ENCODE data around the gene MUC5B.

The MUC5B gene

GRCh38 chr11:1280116-1281035 lies 57.5 kb downstream of the MUC5B start:
- no peaks in the 10 kb centered on the region for H3K9me3 ChIP-seq (replicated peaks; ENCODE audit: low read length)
- no peaks in the 10 kb centered on the region for H3K4me1 ChIP-seq (ENCODE audit: control insufficient read depth, insufficient read depth, low read length)
- H3K4me3 ChIP-seq (ENCODE audit: low read length), result no peak overlapping the region
- peaks cover 40% of the 10 kb centered on the region for H3K36me3 ChIP-seq (ENCODE audit: insufficient read depth, low read length)
- H3K27me3 ChIP-seq (ENCODE audit: control insufficient read depth, insufficient read depth, low read length), result no peaks in the 10 kb centered on the region
- H3K9ac ChIP-seq (ENCODE audit: low read depth, low read length), result no peak overlapping the region
- no peak overlapping the region for H3K4me2 ChIP-seq (ENCODE audit: low read length)

- Histone ChIP-seq H3K9ac (ENCODE audit: low read depth, low read length) (no peak overlapping the region), H3K36me3 (ENCODE audit: insufficient read depth, low read length) (peaks cover 40% of the 10 kb centered on the region)
Measured at GRCh38 chr11:1281326-1281973, 58.6 kb downstream of the MUC5B start.

GRCh38 chr11:1281974-1282365 lies 59.1 kb downstream of the MUC5B start:
- H3K9ac ChIP-seq (ENCODE audit: low read depth, low read length), result no peak overlapping the region
- H3K4me2 ChIP-seq (ENCODE audit: low read length), result no peak overlapping the region
- no peaks in the 10 kb centered on the region for H3K27me3 ChIP-seq (ENCODE audit: control insufficient read depth, insufficient read depth, low read length)
- H3K4me3 ChIP-seq (ENCODE audit: low read length), result no peak overlapping the region
- no peaks in the 10 kb centered on the region for H3K4me1 ChIP-seq (ENCODE audit: control insufficient read depth, insufficient read depth, low read length)
- H3K9me3 ChIP-seq (replicated peaks; ENCODE audit: low read length), result no peaks in the 10 kb centered on the region
- peaks cover 40% of the 10 kb centered on the region for H3K36me3 ChIP-seq (ENCODE audit: insufficient read depth, low read length)

More at GRCh38 chr11:1281326-1281973, 58.6 kb downstream of the MUC5B start:
- Histone ChIP-seq H3K9me3 (replicated peaks; ENCODE audit: low read length) (no peaks in the 10 kb centered on the region), H3K27me3 (ENCODE audit: control insufficient read depth, insufficient read depth, low read length) (no peaks in the 10 kb centered on the region), H3K4me3 (ENCODE audit: low read length) (no peak overlapping the region), H3K4me1 (ENCODE audit: control insufficient read depth, insufficient read depth, low read length) (no peaks in the 10 kb centered on the region), H3K4me2 (ENCODE audit: low read length) (no peak overlapping the region)

- no peak overlapping the region for H3K4me2 ChIP-seq (ENCODE audit: low read length)
- H3K27me3 ChIP-seq (ENCODE audit: control insufficient read depth, insufficient read depth, low read length), result no peaks in the 10 kb centered on the region
- H3K4me3 ChIP-seq (ENCODE audit: low read length), result no peak overlapping the region
- no peak overlapping the region for H3K9ac ChIP-seq (ENCODE audit: low read depth, low read length)
- no peaks in the 10 kb centered on the region for H3K4me1 ChIP-seq (ENCODE audit: control insufficient read depth, insufficient read depth, low read length)
- peaks cover 44% of the 10 kb centered on the region for H3K36me3 ChIP-seq (ENCODE audit: insufficient read depth, low read length)
- H3K9me3 ChIP-seq (replicated peaks; ENCODE audit: low read length), result no peaks in the 10 kb centered on the region
Measured at GRCh38 chr11:1283091-1283511, 60.2 kb downstream of the MUC5B start.

- H3K27me3 ChIP-seq (ENCODE audit: control insufficient read depth, insufficient read depth, low read length), result no peaks in the 10 kb centered on the region
- H3K9me3 ChIP-seq (replicated peaks; ENCODE audit: low read length), result no peaks in the 10 kb centered on the region
- H3K9ac ChIP-seq (ENCODE audit: low read depth, low read length), result no peak overlapping the region
- H3K4me2 ChIP-seq (ENCODE audit: low read length), result no peak overlapping the region
- H3K4me1 ChIP-seq (ENCODE audit: control insufficient read depth, insufficient read depth, low read length), result no peaks in the 10 kb centered on the region
- no peak overlapping the region for H3K4me3 ChIP-seq (ENCODE audit: low read length)
- H3K36me3 ChIP-seq (ENCODE audit: insufficient read depth, low read length), result peaks cover 52% of the 10 kb centered on the region
Measured at GRCh38 chr11:1283906-1284305, 61.0 kb downstream of the MUC5B start.

- no peaks in the 10 kb centered on the region for H3K27me3 ChIP-seq (ENCODE audit: control insufficient read depth, insufficient read depth, low read length)
- H3K36me3 ChIP-seq (ENCODE audit: insufficient read depth, low read length), result peaks cover 51% of the 10 kb centered on the region
- no peak overlapping the region for H3K9ac ChIP-seq (ENCODE audit: low read depth, low read length)
- no peak overlapping the region for H3K4me2 ChIP-seq (ENCODE audit: low read length)
- no peak overlapping the region for H3K4me3 ChIP-seq (ENCODE audit: low read length)
- no peaks in the 10 kb centered on the region for H3K4me1 ChIP-seq (ENCODE audit: control insufficient read depth, insufficient read depth, low read length)
- no peaks in the 10 kb centered on the region for H3K9me3 ChIP-seq (replicated peaks; ENCODE audit: low read length)
Measured at GRCh38 chr11:1285316-1285744, 62.5 kb downstream of the MUC5B start.

GRCh38 chr11:1285876-1286275 lies 63.0 kb downstream of the MUC5B start:
- Histone ChIP-seq H3K9me3 (replicated peaks; ENCODE audit: low read length) (no peaks in the 10 kb centered on the region), H3K36me3 (ENCODE audit: insufficient read depth, low read length) (peaks cover 50% of the 10 kb centered on the region), H3K4me2 (ENCODE audit: low read length) (no peak overlapping the region), H3K27me3 (ENCODE audit: control insufficient read depth, insufficient read depth, low read length) (no peaks in the 10 kb centered on the region), H3K4me3 (ENCODE audit: low read length) (no peak overlapping the region), H3K9ac (ENCODE audit: low read depth, low read length) (no peak overlapping the region), H3K4me1 (ENCODE audit: control insufficient read depth, insufficient read depth, low read length) (no peaks in the 10 kb centered on the region)

GRCh38 chr11:1287928-1288327 lies 65.1 kb downstream of the MUC5B start:
- Histone ChIP-seq H3K4me3 (ENCODE audit: low read length) (no peak overlapping the region), H3K27me3 (ENCODE audit: control insufficient read depth, insufficient read depth, low read length) (no peaks in the 10 kb centered on the region), H3K4me1 (ENCODE audit: control insufficient read depth, insufficient read depth, low read length) (no peaks in the 10 kb centered on the region), H3K9ac (ENCODE audit: low read depth, low read length) (no peak overlapping the region), H3K4me2 (ENCODE audit: low read length) (no peak overlapping the region), H3K36me3 (ENCODE audit: insufficient read depth, low read length) (peaks cover 56% of the 10 kb centered on the region), H3K9me3 (replicated peaks; ENCODE audit: low read length) (no peaks in the 10 kb centered on the region)

- Histone ChIP-seq H3K9ac (ENCODE audit: low read depth, low read length) (no peak overlapping the region), H3K36me3 (ENCODE audit: insufficient read depth, low read length) (peaks cover 62% of the 10 kb centered on the region), H3K27me3 (ENCODE audit: control insufficient read depth, insufficient read depth, low read length) (no peaks in the 10 kb centered on the region), H3K9me3 (replicated peaks; ENCODE audit: low read length) (no peaks in the 10 kb centered on the region), H3K4me3 (ENCODE audit: low read length) (no peak overlapping the region), H3K4me1 (ENCODE audit: control insufficient read depth, insufficient read depth, low read length) (no peaks in the 10 kb centered on the region), H3K4me2 (ENCODE audit: low read length) (no peak overlapping the region)
Measured at GRCh38 chr11:1288426-1289151, 65.7 kb downstream of the MUC5B start.

GRCh38 chr11:1289211-1289935 lies 66.5 kb downstream of the MUC5B start:
- H3K9ac ChIP-seq (ENCODE audit: low read depth, low read length), result no peak overlapping the region
- peaks cover 63% of the 10 kb centered on the region for H3K36me3 ChIP-seq (ENCODE audit: insufficient read depth, low read length)
- no peak overlapping the region for H3K4me2 ChIP-seq (ENCODE audit: low read length)
- no peak overlapping the region for H3K4me3 ChIP-seq (ENCODE audit: low read length)
- no peaks in the 10 kb centered on the region for H3K27me3 ChIP-seq (ENCODE audit: control insufficient read depth, insufficient read depth, low read length)
- no peaks in the 10 kb centered on the region for H3K9me3 ChIP-seq (replicated peaks; ENCODE audit: low read length)
- no peaks in the 10 kb centered on the region for H3K4me1 ChIP-seq (ENCODE audit: control insufficient read depth, insufficient read depth, low read length)

Data from skeletal muscle satellite cell (primary cell).